ENCODE results near the gene SLCO3A1.

The SLCO3A1 gene

DNA sequence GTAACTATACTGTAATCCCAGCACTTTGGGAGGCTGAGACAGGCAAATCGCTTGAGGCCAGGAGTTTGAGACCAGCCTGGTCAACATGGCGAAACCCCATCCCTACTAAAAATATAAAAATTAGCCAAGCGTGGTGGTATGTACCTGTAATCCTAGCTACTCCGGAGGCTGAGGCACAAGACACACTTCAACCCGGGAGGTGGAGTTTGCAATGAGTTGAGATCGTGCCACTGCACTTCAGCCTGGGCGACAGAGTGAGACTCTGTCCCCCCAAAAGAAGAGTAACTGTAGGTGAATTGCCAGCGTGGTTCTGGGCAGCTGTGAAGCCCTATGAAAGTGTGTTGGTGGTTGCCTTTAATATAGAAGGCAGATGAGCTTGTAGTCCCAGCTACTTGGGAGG lies 95.9 kb downstream of the SLCO3A1 start:
- no peak overlapping the region for H3K4me3 ChIP-seq (replicated peaks; ENCODE audit: insufficient read depth, low read length)
- H3K27ac ChIP-seq (replicated peaks), result no peak overlapping the region
- H3K27me3 ChIP-seq (ENCODE audit: insufficient read depth, poor library complexity, severe bottlenecking), result no peaks in the 10 kb centered on the region

DNA sequence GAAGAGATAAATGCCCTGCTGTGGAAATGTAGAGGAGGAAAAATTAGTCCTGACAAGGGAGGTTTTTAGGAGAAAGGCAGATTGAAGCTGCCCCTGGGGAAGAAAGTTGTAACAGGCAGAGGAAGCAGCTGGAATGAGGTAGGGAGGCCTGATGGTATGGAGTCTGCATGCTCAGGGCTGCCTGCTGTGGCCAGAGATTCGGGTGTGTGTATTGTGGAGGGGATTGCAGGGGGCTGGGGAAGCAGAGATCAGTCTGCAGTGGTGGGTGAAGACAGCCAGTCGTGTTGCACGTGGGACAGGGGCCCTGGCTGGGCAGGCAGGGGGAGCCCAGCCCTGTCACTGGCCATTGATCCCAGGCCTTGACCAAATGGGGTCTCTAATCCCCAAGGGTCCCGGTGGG lies 96.5 kb downstream of the SLCO3A1 start:
- no peak overlapping the region for H3K4me3 ChIP-seq (replicated peaks; ENCODE audit: insufficient read depth, low read length)
- no peak overlapping the region for H3K27ac ChIP-seq (replicated peaks)
- TF ChIP-seq SPI1 (IDR thresholded peaks at IDR 0.05; ENCODE audit: borderline replicate concordance, low read depth), result no peak
- H3K27me3 ChIP-seq (ENCODE audit: insufficient read depth, poor library complexity, severe bottlenecking), result no peaks in the 10 kb centered on the region
- no peak for DNase-seq (ENCODE audit: low read depth in 1 of 2, low spot score in 1 of 2)

More for the DNA sequence above, 95.9 kb downstream of the SLCO3A1 start:
- DNase-seq (ENCODE audit: low read depth in 1 of 2, low spot score in 1 of 2), result no peak
- TF ChIP-seq, protein P1, sequence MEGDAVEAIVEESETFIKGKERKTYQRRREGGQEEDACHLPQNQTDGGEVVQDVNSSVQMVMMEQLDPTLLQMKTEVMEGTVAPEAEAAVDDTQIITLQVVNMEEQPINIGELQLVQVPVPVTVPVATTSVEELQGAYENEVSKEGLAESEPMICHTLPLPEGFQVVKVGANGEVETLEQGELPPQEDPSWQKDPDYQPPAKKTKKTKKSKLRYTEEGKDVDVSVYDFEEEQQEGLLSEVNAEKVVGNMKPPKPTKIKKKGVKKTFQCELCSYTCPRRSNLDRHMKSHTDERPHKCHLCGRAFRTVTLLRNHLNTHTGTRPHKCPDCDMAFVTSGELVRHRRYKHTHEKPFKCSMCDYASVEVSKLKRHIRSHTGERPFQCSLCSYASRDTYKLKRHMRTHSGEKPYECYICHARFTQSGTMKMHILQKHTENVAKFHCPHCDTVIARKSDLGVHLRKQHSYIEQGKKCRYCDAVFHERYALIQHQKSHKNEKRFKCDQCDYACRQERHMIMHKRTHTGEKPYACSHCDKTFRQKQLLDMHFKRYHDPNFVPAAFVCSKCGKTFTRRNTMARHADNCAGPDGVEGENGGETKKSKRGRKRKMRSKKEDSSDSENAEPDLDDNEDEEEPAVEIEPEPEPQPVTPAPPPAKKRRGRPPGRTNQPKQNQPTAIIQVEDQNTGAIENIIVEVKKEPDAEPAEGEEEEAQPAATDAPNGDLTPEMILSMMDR (IDR thresholded peaks at IDR 0.05; ENCODE audit: insufficient read depth, low read length), result no peak
- TF ChIP-seq GABPA (IDR thresholded peaks at IDR 0.05; ENCODE audit: low read depth), result no peak

DNA sequence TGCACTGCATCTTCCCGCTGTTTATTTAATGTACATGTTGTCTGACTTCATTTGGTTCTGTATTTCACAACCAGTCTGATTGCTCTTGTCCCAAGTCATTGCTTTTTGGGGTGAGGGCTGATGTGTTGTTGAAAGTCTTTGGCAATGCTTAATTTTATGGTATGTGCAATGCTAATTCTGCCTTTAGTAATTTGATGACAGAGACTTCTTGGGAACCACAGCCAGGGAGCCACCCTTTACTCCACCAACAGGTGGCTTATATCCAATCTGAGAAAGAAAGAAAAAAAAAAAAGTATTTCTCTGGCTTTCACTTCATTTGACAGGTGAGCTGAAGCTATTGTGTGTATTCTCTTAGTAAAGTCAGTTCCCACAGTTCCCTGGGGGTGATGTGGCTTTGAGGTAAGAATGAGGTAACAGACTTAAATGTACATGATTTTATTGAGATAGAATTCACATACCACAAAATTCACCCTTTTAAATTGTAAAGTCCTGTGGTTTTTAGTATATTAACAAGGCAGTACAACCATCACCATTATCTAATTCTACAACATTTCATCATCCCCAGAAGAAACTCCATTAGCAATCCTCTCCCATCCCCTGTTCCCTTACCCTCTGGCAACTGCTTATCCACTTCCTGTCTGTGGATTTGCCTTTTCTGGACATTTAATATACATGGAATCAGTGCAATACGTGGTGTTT lies 97.3 kb downstream of the SLCO3A1 start:
- no peak for DNase-seq (ENCODE audit: low read depth in 1 of 2, low spot score in 1 of 2)
- Histone ChIP-seq H3K4me3 (replicated peaks; ENCODE audit: insufficient read depth, low read length) (no peak overlapping the region), H3K27me3 (ENCODE audit: insufficient read depth, poor library complexity, severe bottlenecking) (no peaks in the 10 kb centered on the region), H3K27ac (replicated peaks) (no peak overlapping the region)
- TF ChIP-seq, protein P1 (IDR thresholded peaks at IDR 0.05; ENCODE audit: insufficient read depth, low read length), result no peak
- TF ChIP-seq GABPA (IDR thresholded peaks at IDR 0.05; ENCODE audit: low read depth) (no peak), POLR2AphosphoS5 (IDR thresholded peaks at IDR 0.05; ENCODE audit: low read depth) (no peak), SPI1 (IDR thresholded peaks at IDR 0.05; ENCODE audit: borderline replicate concordance, low read depth) (no peak)
- TF ChIP-seq, protein P2, sequence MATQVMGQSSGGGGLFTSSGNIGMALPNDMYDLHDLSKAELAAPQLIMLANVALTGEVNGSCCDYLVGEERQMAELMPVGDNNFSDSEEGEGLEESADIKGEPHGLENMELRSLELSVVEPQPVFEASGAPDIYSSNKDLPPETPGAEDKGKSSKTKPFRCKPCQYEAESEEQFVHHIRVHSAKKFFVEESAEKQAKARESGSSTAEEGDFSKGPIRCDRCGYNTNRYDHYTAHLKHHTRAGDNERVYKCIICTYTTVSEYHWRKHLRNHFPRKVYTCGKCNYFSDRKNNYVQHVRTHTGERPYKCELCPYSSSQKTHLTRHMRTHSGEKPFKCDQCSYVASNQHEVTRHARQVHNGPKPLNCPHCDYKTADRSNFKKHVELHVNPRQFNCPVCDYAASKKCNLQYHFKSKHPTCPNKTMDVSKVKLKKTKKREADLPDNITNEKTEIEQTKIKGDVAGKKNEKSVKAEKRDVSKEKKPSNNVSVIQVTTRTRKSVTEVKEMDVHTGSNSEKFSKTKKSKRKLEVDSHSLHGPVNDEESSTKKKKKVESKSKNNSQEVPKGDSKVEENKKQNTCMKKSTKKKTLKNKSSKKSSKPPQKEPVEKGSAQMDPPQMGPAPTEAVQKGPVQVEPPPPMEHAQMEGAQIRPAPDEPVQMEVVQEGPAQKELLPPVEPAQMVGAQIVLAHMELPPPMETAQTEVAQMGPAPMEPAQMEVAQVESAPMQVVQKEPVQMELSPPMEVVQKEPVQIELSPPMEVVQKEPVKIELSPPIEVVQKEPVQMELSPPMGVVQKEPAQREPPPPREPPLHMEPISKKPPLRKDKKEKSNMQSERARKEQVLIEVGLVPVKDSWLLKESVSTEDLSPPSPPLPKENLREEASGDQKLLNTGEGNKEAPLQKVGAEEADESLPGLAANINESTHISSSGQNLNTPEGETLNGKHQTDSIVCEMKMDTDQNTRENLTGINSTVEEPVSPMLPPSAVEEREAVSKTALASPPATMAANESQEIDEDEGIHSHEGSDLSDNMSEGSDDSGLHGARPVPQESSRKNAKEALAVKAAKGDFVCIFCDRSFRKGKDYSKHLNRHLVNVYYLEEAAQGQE (IDR thresholded peaks at IDR 0.05; ENCODE audit: insufficient replicate concordance, low read depth), result no peak

DNA sequence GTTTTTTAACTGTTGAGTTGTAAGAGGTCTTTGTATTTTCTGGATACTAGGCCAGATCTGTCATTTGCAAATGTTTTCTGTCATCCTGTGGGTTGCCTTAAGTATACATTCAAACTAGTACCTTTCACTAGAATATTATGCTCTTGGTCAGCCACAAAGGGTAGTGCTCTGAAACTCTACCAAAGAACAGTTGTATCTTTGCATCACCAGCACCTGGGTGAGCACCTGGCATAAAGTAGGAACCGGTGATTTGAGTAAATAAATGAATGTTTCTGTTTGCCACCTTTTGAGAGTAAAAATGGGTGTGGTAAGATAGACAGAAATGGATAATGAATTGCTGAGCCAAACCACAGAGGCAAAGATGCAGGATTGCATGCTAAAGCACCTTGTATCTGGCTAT lies 98.7 kb downstream of the SLCO3A1 start:
- Histone ChIP-seq H3K4me3 (replicated peaks; ENCODE audit: insufficient read depth, low read length) (no peak overlapping the region), H3K27me3 (ENCODE audit: insufficient read depth, poor library complexity, severe bottlenecking) (no peaks in the 10 kb centered on the region), H3K27ac (replicated peaks) (no peak overlapping the region)
- TF ChIP-seq POLR2AphosphoS5 (IDR thresholded peaks at IDR 0.05; ENCODE audit: low read depth) (no peak), SPI1 (IDR thresholded peaks at IDR 0.05; ENCODE audit: borderline replicate concordance, low read depth) (no peak), GABPA (IDR thresholded peaks at IDR 0.05; ENCODE audit: low read depth) (no peak)
- TF ChIP-seq, protein P1 (IDR thresholded peaks at IDR 0.05; ENCODE audit: insufficient read depth, low read length), result no peak
- TF ChIP-seq, protein P2 (IDR thresholded peaks at IDR 0.05; ENCODE audit: insufficient replicate concordance, low read depth), result no peak
- no peak for DNase-seq (ENCODE audit: low read depth in 1 of 2, low spot score in 1 of 2)

All from HL-60 (cell line).